Brain microvascular endothelial cell (primary cell): ENCODE results near the gene ABCA9.

Experiments
- DNase-seq: peaks from one replicate; pipeline ENCODE4 v3.0.0-alpha.2; 2020
- H3K27ac ChIP-seq: fragments of 250-450 bp; sonication (Bioruptor Pico); 2 replicates; pipeline ENCODE4 v1.5.1; 2020; ENCODE audit warnings: mild to moderate bottlenecking, moderate library complexity
- H3K27me3 ChIP-seq: fragments of 250-450 bp; sonication (Bioruptor Pico); replicated peaks from 2 replicates; pipeline ENCODE4 v1.5.1; 2020; ENCODE audit warnings: mild to moderate bottlenecking
- H3K36me3 ChIP-seq: fragments of 250-450 bp; sonication (Bioruptor Pico); replicated peaks from 2 replicates; pipeline ENCODE4 v1.5.1; 2020; ENCODE audit warnings: mild to moderate bottlenecking
- H3K4me3 ChIP-seq: 2 replicates; pipeline ENCODE4 v1.5.1; 2011; ENCODE audit warnings: low read depth, mild to moderate bottlenecking, control low read depth, low read length, moderate library complexity
- CTCF ChIP-seq: IDR thresholded peaks from 2 replicates; pipeline ENCODE4 v1.5.1; 2011; ENCODE audit warnings: low read depth, mild to moderate bottlenecking, moderate library complexity, low read length, control low read depth, inconsistent platforms; ENCODE audit errors: missing control alignments
- in situ Hi-C: cut with HindIII; loops from 2 replicates; pipeline ENCODE4 v1.10.0; 2017; ENCODE audit warnings: low sequenced_read_pairs, low pct_ligation_motif_present

Gene ABCA9

GRCh38 chr17:69060822-69061221, at the start of gene ABCA9:
TSS of gene ABCA9 (minus strand) at chr17:69060927. CDS start at chr17:69051126, 9,801 bp downstream.
- DNase-seq, result peak; percentile 82
- H3K27me3 ChIP-seq, result no peaks in the 10 kb centered on the region
- peak within 1 kb of the TSS; percentile 74 for H3K27ac ChIP-seq
- no peak within 1 kb of the TSS for H3K4me3 ChIP-seq
- in situ Hi-C loops, result no loop called here
- H3K36me3 ChIP-seq, result no peaks in the 10 kb centered on the region
- no peak for TF ChIP-seq CTCF

- in situ Hi-C loops, result no loop called here
- TF ChIP-seq CTCF, result no peak
- DNase-seq, result no peak
- Histone ChIP-seq H3K27ac (no peak overlapping the region), H3K36me3 (no peaks in the 10 kb centered on the region), H3K4me3 (no peak overlapping the region), H3K27me3 (no peaks in the 10 kb centered on the region)
Observed at GRCh38 chr17:69105907-69106730, 45.4 kb upstream of the ABCA9 start.

- in situ Hi-C loops, result no loop called here
- Histone ChIP-seq H3K36me3 (no peaks in the 10 kb centered on the region), H3K27me3 (no peaks in the 10 kb centered on the region), H3K4me3 (no peak overlapping the region), H3K27ac (no peak overlapping the region)
- DNase-seq, result no peak
- no peak for TF ChIP-seq CTCF
Observed at GRCh38 chr17:69103557-69104233, 43.0 kb upstream of the ABCA9 start.

DNA sequence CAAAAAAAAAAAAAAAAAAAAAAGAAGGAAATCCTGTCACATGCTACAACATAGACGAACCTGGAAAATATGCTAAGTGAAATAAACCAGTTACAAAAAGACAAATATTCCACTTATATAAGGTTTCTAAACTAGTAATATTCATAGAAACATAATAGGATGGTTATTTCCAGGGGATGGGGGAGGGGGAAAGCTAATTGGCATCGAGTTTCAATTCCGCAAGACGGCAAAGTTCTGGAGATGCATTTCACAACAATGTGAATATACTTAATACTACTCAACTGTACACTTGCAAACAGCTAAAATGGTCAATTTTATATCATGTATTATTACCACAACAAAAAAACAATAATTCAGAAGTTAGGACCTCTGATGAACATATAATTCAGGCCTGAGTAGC, 37.9 kb upstream of the ABCA9 start:
- Histone ChIP-seq H3K4me3 (no peak overlapping the region), H3K36me3 (no peaks in the 10 kb centered on the region), H3K27ac (no peak overlapping the region), H3K27me3 (no peaks in the 10 kb centered on the region)
- no peak for TF ChIP-seq CTCF
- in situ Hi-C loops, result no loop called here
- no peak for DNase-seq

DNA sequence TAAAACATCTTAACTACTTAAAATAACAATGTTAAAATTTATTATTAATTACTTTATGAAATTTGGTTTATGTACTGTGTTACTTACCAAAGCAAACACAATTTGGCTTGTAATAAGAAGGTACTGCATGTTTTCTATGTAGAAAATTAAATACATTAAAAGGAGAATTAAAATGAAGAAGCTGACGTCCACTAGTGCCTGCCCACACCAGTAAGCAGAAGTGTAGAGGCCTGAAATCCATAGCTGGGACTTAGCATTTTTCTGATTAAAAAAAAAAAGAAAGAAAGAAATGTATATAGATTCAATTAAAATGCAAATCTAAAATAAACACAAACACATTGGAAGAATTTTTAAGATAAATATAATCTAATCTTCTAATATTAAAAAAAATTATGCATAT, 35.8 kb upstream of the ABCA9 start:
- Histone ChIP-seq H3K4me3 (no peak overlapping the region), H3K27me3 (no peaks in the 10 kb centered on the region), H3K27ac (no peak overlapping the region), H3K36me3 (no peaks in the 10 kb centered on the region)
- no peak for TF ChIP-seq CTCF
- in situ Hi-C loops, result no loop called here
- no peak for DNase-seq
